Activated naive CD8-positive, alpha-beta T cell treated with anti-CD3 and anti-CD28 coated beads, Interleukin-2, amount 10 ng/mL, durations not matched to agents 7 days and 5 days (primary cell): Measurements from ENCODE around the gene TMEM273. TPM values are rescaled to one million over a fixed set of nuclear protein-coding genes. Genes with fewer than 3 reads are reported as not detected.

Source experiments
- total RNA-seq, 2 experiments: library from RNA; stranded (reverse); gene quantifications; one replicate each; pipeline ENCODE4 v1.2.3, GENCODE V29; 2021

TMEM273 gene
- total RNA-seq, 2 experiments from 2014 or later = 11.2 to 12.3 TPM

Other genes with a start within 250 kb of the TMEM273 start
- gene LRRC18, start 248.6 kb downstream of the TMEM273 start, total RNA-seq = under 1 TPM in 1 of 2 experiments, not detected in 1; 0.25 TPM
- not detected for gene VSTM4, start 72.9 kb downstream of the TMEM273 start, total RNA-seq
- not detected for gene FAM170B, start 54.4 kb downstream of the TMEM273 start, total RNA-seq
- gene C10orf71, start 110.8 kb upstream of the TMEM273 start, total RNA-seq = not detected
- not detected for gene DRGX, start 207.7 kb upstream of the TMEM273 start, total RNA-seq